NCI-H345 treated with DMSO at 0.1 percent for 48 hours (cell line): Measurements from ENCODE around the gene ARIH2.

ENCODE experiments used
- DNase-seq: peaks from one replicate; lab custom pipeline; 2025; ENCODE audit not compliant: unreplicated experiment; lab: John Stamatoyannopoulos, UW

Gene ARIH2

DNA sequence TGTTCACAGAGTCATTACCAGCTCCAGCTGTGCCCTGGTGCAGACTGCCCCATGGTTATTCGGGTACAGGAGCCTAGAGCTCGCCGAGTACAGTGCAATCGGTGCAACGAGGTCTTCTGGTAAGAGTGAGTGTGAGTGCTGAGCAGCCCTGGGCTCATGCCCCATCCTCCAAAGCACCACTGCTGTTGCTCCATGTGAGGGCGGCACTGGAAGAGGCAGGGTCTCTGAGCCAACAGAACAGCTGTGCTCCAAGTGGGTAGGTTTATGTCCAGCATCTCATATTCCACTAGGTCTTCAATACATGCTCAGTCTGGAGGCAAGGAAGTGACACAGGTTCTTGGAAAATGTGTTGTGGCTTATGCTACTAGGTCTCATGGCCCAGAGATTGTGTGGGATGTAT lies 51.9 kb downstream of the ARIH2 start:
- no peak for DNase-seq

DNA sequence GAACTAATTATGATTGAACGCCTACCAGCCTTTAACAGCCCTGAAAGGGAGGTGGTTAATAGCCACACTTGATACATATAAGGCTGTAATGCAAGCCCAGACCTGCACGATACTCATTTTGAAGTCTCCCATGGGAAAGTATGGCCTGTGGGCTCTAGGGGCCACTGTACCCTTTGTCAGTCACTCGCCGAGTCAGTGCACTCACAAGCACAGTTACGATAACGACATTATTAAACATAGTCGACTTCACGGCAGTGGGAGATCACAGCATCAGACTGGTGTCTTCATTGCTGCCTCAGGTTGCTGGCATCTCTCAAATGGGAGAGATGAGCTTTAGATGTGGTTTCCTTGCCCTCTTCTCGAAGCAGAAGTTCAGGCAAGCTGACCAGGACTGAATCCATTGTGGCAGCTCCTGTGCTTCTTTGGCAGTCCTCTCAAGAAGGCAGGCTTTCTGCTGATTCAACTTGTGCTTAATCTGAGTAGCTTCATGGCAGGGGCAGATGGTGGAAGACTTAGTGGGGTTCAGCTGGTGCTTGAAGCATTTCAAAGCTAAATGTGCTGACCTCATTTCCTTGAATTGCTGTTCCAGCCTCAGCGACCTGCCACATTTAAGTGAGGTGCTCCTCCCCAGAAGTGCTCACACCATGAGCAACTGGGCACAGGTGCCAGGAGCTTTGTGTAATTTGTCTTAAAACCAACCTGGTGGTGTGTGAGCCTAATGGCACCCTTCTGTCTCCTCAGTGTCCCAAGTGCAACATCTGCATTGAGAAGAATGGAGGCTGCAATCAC lies 55.6 kb downstream of the ARIH2 start:
- DNase-seq: no peak

- no peak for DNase-seq
Measured at GRCh38 chr3:48979451-48979850, 60.8 kb downstream of the ARIH2 start.

DNA sequence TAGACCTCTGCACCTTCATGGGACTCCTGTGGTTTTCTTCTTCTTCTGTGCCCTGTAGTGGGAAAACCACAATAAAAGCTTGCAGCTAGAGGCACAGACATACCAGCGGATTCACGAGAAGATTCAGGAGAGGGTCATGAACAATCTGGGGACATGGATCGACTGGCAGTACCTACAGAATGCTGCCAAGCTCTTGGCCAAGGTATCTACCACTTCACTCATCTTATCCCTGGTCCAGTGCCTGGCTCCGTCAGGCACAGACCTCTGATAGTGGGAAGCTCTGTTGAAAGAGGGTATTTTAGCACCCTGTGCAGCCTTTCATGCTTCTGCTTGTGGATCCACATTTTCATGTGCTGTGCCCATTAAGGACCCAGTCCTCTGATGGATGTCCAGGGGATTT lies 61.7 kb downstream of the ARIH2 start:
- DNase-seq: no peak

- DNase-seq: no peak
Measured at GRCh38 chr3:48982016-48982415, 63.4 kb downstream of the ARIH2 start.

DNA sequence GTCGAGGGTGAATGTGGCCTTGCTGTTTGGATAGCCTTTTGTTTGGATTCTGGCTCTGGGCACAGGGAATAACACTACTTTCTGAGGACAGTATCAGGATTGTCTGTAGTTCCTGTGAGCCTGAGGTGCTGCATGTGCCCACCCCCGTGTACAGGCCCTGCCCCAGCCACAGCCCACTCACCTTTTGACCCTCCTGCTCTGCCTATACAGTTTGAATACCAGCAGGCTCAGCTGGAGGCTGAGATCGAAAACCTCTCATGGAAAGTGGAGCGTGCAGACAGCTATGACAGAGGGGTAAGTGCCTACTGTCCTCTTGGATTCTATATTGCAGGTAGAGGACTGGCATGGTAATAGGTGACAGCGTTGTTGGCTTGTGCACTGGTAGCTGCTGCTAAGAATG lies 64.0 kb downstream of the ARIH2 start:
- no peak for DNase-seq

GRCh38 chr3:48983096-48983495 lies 64.5 kb downstream of the ARIH2 start:
- no peak for DNase-seq

DNA sequence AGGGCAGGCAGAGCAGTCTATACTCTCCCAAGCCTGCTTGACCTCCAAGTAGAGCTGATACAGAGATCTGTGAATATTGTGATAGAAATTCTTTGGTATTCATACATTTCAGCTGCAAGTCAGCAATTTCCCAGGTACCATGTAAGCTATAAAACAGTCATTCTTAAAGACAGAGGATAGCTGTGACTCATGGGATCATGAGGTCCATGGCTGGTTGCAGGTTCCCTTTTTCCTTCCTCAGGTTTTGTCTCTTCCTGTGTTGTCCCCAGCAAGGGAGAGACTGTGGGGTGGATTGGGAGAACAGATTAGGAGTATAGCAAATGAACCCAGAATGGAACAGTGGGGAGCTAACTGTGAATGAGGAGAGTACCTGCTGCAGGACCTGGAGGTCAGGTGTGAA lies 66.0 kb downstream of the ARIH2 start:
- no peak for DNase-seq

DNA sequence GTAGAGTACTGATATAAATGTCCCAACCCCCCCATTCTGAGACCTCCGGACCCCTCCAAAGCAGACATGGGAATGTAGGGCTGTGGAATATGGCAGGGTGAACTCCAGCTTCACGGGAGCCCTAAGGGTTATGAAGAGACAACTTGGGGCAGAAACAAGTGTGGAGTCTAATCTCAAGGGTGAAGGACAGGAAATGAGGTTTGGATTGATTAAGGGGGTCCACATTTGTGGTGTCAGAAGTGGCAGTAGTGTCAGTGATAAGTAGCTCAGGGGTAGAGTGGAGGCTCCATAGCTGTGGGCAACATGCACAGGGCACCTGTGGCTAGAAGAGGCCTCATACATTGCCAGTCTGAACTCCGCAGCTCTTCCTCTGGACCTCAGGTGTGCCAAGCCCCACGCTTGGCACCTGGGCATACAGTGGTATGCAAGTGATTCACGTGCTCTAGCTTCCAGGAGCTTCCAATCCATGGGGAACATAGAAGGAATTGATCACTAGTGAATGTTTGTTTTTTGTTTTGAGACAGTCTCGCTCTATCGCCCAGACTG lies 67.3 kb downstream of the ARIH2 start:
- DNase-seq: no peak

DNA sequence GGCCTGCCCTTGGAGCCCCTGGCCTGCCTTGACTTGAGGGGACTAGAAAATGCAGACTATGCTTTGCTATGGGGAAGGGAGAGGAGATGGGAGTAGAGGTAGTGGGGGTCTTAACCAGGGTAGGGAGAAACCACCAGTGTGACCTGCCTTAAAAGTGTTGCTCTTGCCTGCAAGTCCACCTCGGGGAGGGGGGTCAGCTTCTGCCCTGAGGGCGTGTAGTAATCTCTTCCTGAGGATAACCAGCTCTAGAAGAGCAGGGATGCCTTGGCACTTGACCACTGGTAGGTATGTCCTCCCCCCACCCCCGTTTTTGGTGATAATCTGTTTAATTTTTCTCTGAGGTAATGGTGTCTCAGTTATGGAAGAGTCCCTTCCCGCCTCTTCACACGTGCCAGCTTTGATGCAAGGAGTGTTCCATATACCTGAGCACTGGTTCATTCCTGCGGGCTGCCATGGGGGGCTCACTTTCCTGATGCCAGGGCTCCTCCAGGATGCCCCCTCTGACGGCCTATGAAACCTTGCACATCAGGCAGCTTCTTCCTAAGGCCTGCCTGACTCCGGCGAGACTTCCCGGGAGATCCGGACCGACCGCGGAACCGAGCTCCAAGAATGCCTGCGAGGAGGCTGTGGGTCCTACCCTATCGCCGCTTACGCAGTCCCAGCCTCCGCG lies 70.6 kb downstream of the ARIH2 start:
- DNase-seq: no peak

- DNase-seq: peak; percentile 44
Measured at GRCh38 chr3:48989796-48990635, 71.4 kb downstream of the ARIH2 start, which contains the start of gene P4HTM. Gene P4HTM (plus strand): TSS chr3:48990241. CDS start chr3:48990257, 16 bp downstream.

- no peak for DNase-seq
Measured at GRCh38 chr3:48990636-48991469, 72.2 kb downstream of the ARIH2 start.

- no peak for DNase-seq
Measured at GRCh38 chr3:48991851-48992545, 73.4 kb downstream of the ARIH2 start.

DNA sequence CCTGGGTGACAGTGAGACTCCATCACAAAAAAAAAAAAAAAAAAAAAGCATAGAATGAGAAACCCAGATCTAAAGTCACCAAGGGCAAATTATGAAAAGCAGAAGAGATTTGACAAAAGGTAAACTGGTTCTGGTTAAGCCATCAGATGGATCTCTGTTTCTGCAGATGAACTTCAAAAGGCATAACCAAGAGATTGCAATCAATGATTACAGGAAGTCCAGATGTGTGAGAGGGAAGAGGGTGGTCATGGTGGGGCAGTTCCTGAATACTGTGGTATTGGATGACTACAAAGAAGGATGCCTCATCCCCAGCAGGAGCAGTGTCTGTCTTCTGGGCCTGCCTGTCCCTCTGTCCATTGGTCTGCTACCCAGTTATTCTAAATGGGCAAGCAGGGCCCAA lies 75.2 kb downstream of the ARIH2 start:
- no peak for DNase-seq

DNA sequence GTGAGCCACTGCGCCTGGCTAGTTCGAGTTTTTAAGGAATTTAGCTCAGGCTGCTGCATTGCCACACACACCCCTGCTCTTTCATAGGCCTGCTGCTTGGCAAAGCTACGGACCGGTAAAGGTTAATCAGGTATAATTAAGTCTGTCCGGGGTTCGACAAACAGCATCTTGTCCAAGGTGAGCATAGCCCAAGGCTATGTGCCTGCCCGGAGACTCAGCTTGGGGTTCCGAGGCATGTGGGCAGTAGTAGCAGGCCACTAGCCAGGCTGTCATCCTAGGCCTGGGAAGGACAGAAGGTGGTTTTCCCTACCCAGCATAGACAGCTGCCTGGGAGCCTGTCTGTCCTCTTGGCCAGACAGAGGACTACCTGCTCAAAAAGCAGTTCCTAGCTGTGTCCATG lies 78.0 kb downstream of the ARIH2 start:
- no peak for DNase-seq

DNA sequence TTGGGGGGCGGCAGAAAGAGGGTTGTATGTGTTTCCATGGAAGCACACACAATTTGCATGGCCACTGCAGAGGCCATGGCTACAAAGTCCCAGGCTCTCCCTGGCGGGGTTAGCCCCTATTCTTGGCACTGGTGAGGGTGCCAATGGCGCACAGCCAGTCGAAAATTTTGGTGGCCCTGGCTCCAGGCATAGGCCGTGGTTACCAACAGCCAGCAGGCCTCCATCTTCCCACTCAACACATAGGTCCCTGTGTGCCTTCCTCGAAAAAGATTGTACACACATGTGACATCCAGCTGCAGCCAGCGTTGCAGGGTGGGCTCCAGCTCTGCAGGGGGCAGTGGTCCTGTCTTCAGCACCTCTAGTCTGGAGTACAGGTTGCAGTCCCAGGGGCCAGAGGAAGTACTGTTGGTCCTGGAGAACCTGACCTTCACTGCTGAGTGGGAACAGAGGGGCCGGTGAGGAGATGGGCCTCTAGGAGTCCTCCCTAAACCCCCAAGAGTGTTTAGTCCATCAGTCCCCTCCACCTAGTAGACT lies 78.5 kb downstream of the ARIH2 start:
- DNase-seq: no peak

DNA sequence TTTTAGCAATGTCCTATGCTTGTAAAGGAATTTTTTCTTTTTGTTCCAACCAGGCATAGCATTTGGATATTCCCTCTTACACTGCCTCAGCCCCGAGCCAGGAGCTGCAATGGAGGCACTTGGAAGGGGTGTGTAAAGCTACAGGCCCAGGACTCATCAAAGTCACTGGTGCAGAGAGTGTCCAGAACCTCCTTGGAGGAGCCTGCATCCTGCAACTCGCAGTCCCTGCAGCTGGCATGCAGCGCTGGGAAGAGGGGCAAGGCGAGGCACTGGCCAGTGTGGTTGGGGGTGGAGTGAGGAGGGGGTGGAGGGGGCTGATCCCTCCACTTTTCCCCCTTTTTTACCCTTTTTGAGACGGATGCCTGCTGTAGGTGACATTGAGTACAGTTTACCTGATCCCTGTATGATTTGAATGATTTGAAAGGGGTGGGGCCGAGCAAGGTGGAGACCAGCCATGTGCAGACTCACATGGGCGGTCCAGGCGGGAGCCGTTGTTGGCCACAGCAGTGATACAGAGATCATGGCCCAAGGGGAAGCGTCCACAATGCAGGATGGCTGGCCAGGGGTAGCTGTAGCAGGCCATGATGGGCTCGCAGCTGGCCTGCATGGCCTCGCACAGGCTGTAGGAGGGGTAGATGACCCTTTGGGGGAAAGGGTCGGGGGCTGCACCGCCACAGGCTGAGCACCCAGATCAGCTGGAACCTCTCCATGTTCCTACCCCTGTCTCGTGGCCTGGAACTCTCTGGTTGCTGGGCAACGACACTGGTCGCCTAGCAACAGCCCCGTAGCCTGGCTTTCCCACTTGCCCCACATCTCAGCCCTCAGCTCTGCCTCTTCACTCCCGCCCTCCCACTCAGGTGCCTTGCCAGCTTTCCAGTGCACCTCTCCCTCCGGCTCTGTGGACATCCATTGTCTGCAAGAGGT lies 79.3 kb downstream of the ARIH2 start:
- DNase-seq: peak; percentile 35

GRCh38 chr3:48999085-48999858 lies 80.6 kb downstream of the ARIH2 start:
- DNase-seq: no peak
